GM23248 (cell line): ENCODE data around the gene PITPNM2. TPM values are rescaled to one million over a fixed set of nuclear protein-coding genes. Genes with fewer than 3 reads are reported as not detected.

Source experiments
- DNase-seq: peaks from one replicate; pipeline ENCODE4 v3.0.0-alpha.2; 2015
- H2AFZ ChIP-seq: fragments of 200-600 bp; sonication (generic); 2 replicates; pipeline ENCODE4 v1.6.1; 2016; ENCODE audit warnings: antibody characterized with exemption
- H3F3A ChIP-seq: fragments of 200-600 bp; sonication (generic); 2 replicates; pipeline ENCODE4 v1.6.1; 2016; ENCODE audit warnings: mild to moderate bottlenecking, antibody characterized with exemption, mixed run types; ENCODE audit not compliant: insufficient read depth
- H3K27ac ChIP-seq: fragments of 200-600 bp; sonication (generic); 2 replicates; pipeline ENCODE4 v1.5.1; 2016; ENCODE audit warnings: mild to moderate bottlenecking
- H3K27me3 ChIP-seq: fragments of 200-600 bp; sonication (generic); replicated peaks from 2 replicates; pipeline ENCODE4 v1.6.1; 2016; ENCODE audit warnings: mild to moderate bottlenecking; ENCODE audit not compliant: insufficient read depth
- H3K36me3 ChIP-seq: fragments of 200-600 bp; sonication (generic); 2 replicates; pipeline ENCODE4 v1.6.1; 2016; ENCODE audit warnings: low read depth, mild to moderate bottlenecking
- H3K4me1 ChIP-seq: fragments of 200-600 bp; sonication (generic); 2 replicates; pipeline ENCODE4 v1.6.1; 2016; ENCODE audit warnings: mild to moderate bottlenecking; ENCODE audit not compliant: insufficient read depth
- H3K4me2 ChIP-seq: fragments of 200-600 bp; sonication (generic); one replicate; pipeline ENCODE4 v1.6.1; 2016; ENCODE audit warnings: mild to moderate bottlenecking; ENCODE audit not compliant: unreplicated experiment
- H3K4me3 ChIP-seq: fragments of 200-600 bp; sonication (generic); 2 replicates; pipeline ENCODE4 v1.5.1; 2016; ENCODE audit warnings: mild to moderate bottlenecking
- H3K79me2 ChIP-seq: fragments of 200-600 bp; sonication (generic); 2 replicates; pipeline ENCODE4 v1.6.1; 2016; ENCODE audit warnings: mild to moderate bottlenecking; ENCODE audit not compliant: insufficient read depth
- H3K9ac ChIP-seq: fragments of 200-600 bp; sonication (generic); 2 replicates; pipeline ENCODE4 v1.6.1; 2016; ENCODE audit warnings: mild to moderate bottlenecking
- H3K9me2 ChIP-seq: fragments of 200-600 bp; sonication (generic); 2 replicates; pipeline ENCODE4 v1.6.1; 2016; ENCODE audit warnings: mixed run types, mild to moderate bottlenecking, moderate library complexity; ENCODE audit not compliant: insufficient read depth
- H3K9me3 ChIP-seq: fragments of 200-600 bp; sonication (generic); one replicate; pipeline ENCODE4 v1.6.1; 2017; ENCODE audit warnings: low read depth
- H4K20me1 ChIP-seq: fragments of 200-600 bp; sonication (generic); 2 replicates; pipeline ENCODE4 v1.6.0; 2016; ENCODE audit not compliant: insufficient read depth
- EZH2 ChIP-seq: fragments of 200-600 bp; sonication (generic); IDR thresholded peaks from 2 replicates; pipeline ENCODE4 v1.6.1; 2018; ENCODE audit warnings: antibody characterized with exemption, mild to moderate bottlenecking; ENCODE audit not compliant: insufficient read depth, poor library complexity, severe bottlenecking
- EZH2phosphoT487 ChIP-seq: fragments of 200-600 bp; sonication (generic); IDR thresholded peaks from 2 replicates; pipeline ENCODE4 v1.6.1; 2018; ENCODE audit warnings: antibody characterized with exemption, moderate library complexity, mild to moderate bottlenecking, low read depth; ENCODE audit not compliant: insufficient read depth
- WGBS, 2 experiments: methylation state at CpG; one replicate each; pipeline ENCODE4 v1.1.6; 2015 to 2017; ENCODE audit warnings: low lambda C conversion rate in 2 of 2, low coverage in 1 of 2; ENCODE audit errors: missing lambda C conversion rate in 2 of 2; 5-methylcytosine and 5-hydroxymethylcytosine counted together
- in situ Hi-C: fragments of 300-500 bp; cut with MboI; formaldehyde crosslinking; loops from 2 replicates; pipeline ENCODE4 v1.15.0; 2020
- polyA plus RNA-seq: library from polyadenylated mRNA; unstranded; fragments of >200 nt; fragmentation: Nextera tagmentation; extraction: Ambion mirVana; gene quantifications from 2 replicates; pipeline ENCODE4 v1.2.1, GENCODE V29; 2016
- total RNA-seq: library from RNA; depleted of rRNA; stranded (reverse); fragments of >200 nt; shearing (Covaris generic); gene quantifications from 2 replicates; pipeline ENCODE4 v1.2.3, GENCODE V29; 2014

The PITPNM2 gene
- total and polyA plus RNA-seq, 2 experiments from 2014 or later = 0.63 to 2.1 TPM

DNA sequence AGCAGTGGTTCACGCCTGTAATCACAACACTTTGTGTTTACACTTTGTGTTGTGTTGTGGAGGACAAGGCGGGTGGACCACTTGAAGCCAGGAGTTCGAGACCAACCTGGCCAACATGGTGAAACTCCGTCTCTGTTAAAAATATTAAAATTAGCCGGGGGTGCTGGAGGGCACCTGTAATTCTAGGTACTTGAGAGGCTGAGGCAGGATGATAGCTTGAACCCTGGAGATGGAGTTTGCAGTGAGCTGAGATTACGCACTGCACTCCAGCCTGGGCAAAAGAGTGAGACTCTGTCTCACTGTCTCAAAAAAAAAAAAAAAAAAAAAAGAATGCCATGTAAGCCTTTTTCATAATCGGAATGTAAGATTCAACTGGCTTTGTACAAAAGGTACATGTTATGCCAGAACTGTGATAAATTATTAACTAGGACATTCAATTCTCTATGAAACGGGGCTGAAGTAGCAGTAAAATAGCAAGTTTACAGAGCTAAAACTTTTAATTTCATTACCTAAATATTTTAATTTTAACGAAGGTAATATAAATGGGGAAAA is 13.9 kb upstream of the PITPNM2 start:
- no peak for DNase-seq
- in situ Hi-C loops = no loop called here
- Histone ChIP-seq H3K9ac (no peak overlapping the region), H3K36me3 (peaks cover 18% of the 10 kb centered on the region; the same call in 1 of the 2 replicates), H3K4me1 (no peaks in the 10 kb centered on the region), H3K4me2 (no peak overlapping the region), H3F3A (0 out of 2 replicates have a peak, but pooled peaks cover 5% of the 10 kb centered on the region), H3K27me3 (no peaks in the 10 kb centered on the region), H3K27ac (no peak overlapping the region), H4K20me1 (no peaks in the 10 kb centered on the region), H3K79me2 (no peaks in the 10 kb centered on the region), H3K9me2 (no peaks in the 10 kb centered on the region), H3K9me3 (no peaks in the 10 kb centered on the region), H2AFZ (no peak overlapping the region), H3K4me3 (no peak overlapping the region)
- 92 to 94% methylated on average over 9 of the region's 9 CpGs for WGBS, 2 experiments
- TF ChIP-seq EZH2phosphoT487 (no peak), EZH2 (no peak)

DNA sequence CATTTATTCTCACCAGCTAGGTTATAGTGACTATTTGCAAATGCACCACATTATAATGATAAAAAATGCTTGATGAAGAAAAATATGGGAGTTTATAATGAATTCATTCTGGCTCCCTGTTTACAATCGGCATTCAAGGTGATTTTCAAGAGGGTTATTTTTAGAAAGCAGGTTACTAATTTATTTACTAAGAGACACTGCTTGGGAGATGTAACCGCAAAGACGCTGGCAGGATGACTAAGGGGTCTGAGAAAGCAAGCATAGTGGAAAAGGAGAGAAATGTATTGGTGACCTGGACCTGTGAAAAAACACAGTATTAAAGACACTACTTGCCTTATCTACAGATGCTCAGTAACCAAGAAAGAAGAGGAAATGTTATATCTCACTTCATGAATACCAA is 13.3 kb upstream of the PITPNM2 start:
- Histone ChIP-seq H3K9me3 (no peaks in the 10 kb centered on the region), H3F3A (0 out of 2 replicates have a peak, but pooled peaks cover 5% of the 10 kb centered on the region), H3K4me2 (no peak overlapping the region), H3K9me2 (no peaks in the 10 kb centered on the region), H3K4me3 (no peak overlapping the region), H3K9ac (no peak overlapping the region), H3K36me3 (peaks cover 18% of the 10 kb centered on the region; the same call in 1 of the 2 replicates), H3K27me3 (no peaks in the 10 kb centered on the region), H4K20me1 (no peaks in the 10 kb centered on the region), H3K79me2 (no peaks in the 10 kb centered on the region), H3K27ac (no peak overlapping the region), H3K4me1 (no peaks in the 10 kb centered on the region), H2AFZ (no peak overlapping the region)
- WGBS, 2 experiments = 95 to 96% methylated on average over 3 of the region's 3 CpGs
- no peak for DNase-seq
- no peak for TF ChIP-seq EZH2phosphoT487
- TF ChIP-seq EZH2 = no peak
- in situ Hi-C loops = no loop called here

DNA sequence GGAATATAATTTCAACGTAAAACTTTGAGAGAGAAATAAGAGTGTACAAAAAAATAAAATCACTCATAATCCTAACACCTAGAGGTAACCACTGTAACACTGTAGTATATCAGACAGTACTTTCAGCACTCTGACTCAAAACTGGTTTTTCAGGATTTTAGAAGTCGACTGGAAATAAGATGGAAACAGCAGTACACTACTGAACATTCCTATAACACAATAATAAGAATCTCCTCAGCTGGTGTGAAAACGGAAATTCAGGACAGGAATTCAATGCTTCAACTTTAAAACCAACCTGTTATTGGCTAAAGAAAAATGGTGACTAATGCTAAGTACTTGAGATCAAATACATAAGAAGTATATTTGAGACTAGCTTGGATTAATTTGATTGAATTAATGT is 12.3 kb upstream of the PITPNM2 start:
- Histone ChIP-seq H3K4me2 (no peak overlapping the region), H3K9ac (no peak overlapping the region), H3K27ac (no peak overlapping the region), H3K27me3 (no peaks in the 10 kb centered on the region), H3K36me3 (peaks cover 18% of the 10 kb centered on the region; the same call in 1 of the 2 replicates), H2AFZ (no peak overlapping the region), H4K20me1 (no peaks in the 10 kb centered on the region), H3K79me2 (no peaks in the 10 kb centered on the region), H3K4me1 (no peaks in the 10 kb centered on the region), H3K4me3 (no peak overlapping the region), H3K9me2 (no peaks in the 10 kb centered on the region), H3K9me3 (no peaks in the 10 kb centered on the region), H3F3A (0 out of 2 replicates have a peak, but pooled peaks cover 5% of the 10 kb centered on the region)
- no peak for TF ChIP-seq EZH2
- no peak for TF ChIP-seq EZH2phosphoT487
- DNase-seq = no peak
- WGBS, 2 experiments = 83 to 84% methylated on average over 3 of the region's 3 CpGs
- in situ Hi-C loops = no loop called here

DNA sequence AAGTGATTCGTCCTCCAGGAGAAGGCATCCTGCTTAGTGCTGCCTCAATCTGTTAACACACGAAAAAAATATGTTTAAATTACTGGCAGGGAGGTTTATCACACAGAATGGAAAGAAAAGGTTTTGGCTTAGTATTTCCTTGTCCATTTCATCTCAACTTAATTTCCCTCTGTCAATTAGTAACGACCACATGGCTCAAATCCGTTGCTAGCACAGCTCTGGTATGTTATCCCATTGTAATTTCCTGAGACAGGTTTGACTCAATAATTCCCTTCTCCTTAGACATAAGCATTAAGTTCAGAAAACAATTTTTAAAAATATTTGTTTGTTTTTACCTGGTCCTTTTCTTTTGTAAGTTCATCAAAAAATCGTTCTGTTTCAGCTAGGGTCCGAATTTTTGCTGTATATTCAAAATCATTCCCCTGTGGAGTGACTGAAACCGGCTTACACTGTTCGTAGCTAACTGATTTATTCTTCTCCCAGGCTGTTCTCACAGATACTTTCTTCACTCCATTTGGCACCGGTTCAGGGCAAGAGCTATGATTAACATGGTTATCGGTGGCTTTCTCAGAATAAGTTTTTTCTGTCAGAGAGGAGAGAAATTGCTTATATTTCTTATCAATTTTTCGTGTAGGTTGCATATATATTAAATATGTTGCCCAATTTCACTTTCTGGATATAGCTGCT is 10.1 kb upstream of the PITPNM2 start:
- in situ Hi-C loops = no loop called here
- H3K4me3 ChIP-seq = no peak overlapping the region
- H3K36me3 ChIP-seq = peaks cover 15% of the 10 kb centered on the region; the same call in 1 of the 2 replicates
- no peak overlapping the region for H3K27ac ChIP-seq
- H3K79me2 ChIP-seq = no peaks in the 10 kb centered on the region
- no peak for TF ChIP-seq EZH2
- TF ChIP-seq EZH2phosphoT487 = no peak
- no peaks in the 10 kb centered on the region for H3K9me2 ChIP-seq
- H4K20me1 ChIP-seq = no peaks in the 10 kb centered on the region
- H3K4me1 ChIP-seq = no peaks in the 10 kb centered on the region
- no peak overlapping the region for H3K9ac ChIP-seq
- H3F3A ChIP-seq = 0 out of 2 replicates have a peak, but pooled peaks cover 5% of the 10 kb centered on the region
- no peak overlapping the region for H2AFZ ChIP-seq
- 71 to 72% methylated on average over 11 of the region's 11 CpGs for WGBS, 2 experiments
- H3K27me3 ChIP-seq = no peaks in the 10 kb centered on the region
- H3K4me2 ChIP-seq = no peak overlapping the region
- no peaks in the 10 kb centered on the region for H3K9me3 ChIP-seq
- DNase-seq = peak; percentile 34
